ENCODE results near the gene UMPS. TPM values are rescaled to one million over a fixed set of nuclear protein-coding genes. Genes with fewer than 3 reads are reported as not detected.

The UMPS gene
- polyA plus RNA-seq, 1 donor = 30.2 TPM

- no peak overlapping the region for H3K27ac ChIP-seq (ENCODE audit: low read length)
- no peak overlapping the region for H3K4me3 ChIP-seq (ENCODE audit: low read length)
- H3K9me3 ChIP-seq (ENCODE audit: control insufficient read depth, low read depth, low read length) = no peaks in the 10 kb centered on the region
- WGBS (ENCODE audit: insufficient coverage, low lambda C conversion rate) = no CpG with 5 or more reads among the region's 4 CpGs
- DNase-seq = no peak
- H3K36me3 ChIP-seq (ENCODE audit: control insufficient read depth, insufficient read depth, low read length) = peaks cover 46% of the 10 kb centered on the region
- no peaks in the 10 kb centered on the region for H3K27me3 ChIP-seq (ENCODE audit: control insufficient read depth, insufficient read depth, low read length)
- H3K4me1 ChIP-seq (ENCODE audit: control insufficient read depth, insufficient read depth, low read length) = peaks cover 10% of the 10 kb centered on the region
Observed at GRCh38 chr3:124797426-124797945, 67.2 kb downstream of the UMPS start.

Other genes with a start within 250 kb of the UMPS start
- 60.9 TPM for gene ITGB5, start 156.9 kb downstream of the UMPS start, polyA plus RNA-seq
- 1,160 TPM for gene MUC13, start 204.3 kb downstream of the UMPS start, polyA plus RNA-seq

All from large intestine (tissue), 3 donors.